SH-SY5Y (cell line): Measurements from ENCODE around the gene ZFP36L1.

Experiments
- GATA2 ChIP-seq: IDR thresholded peaks from 2 replicates; pipeline ENCODE4 v1.6.1; 2011; ENCODE audit warnings: mild to moderate bottlenecking, low read depth, low read length
- GATA3 ChIP-seq: IDR thresholded peaks from 2 replicates; pipeline ENCODE4 v1.6.1; 2011; ENCODE audit warnings: low read depth, mild to moderate bottlenecking, low read length, moderate library complexity

ZFP36L1 gene

DNA sequence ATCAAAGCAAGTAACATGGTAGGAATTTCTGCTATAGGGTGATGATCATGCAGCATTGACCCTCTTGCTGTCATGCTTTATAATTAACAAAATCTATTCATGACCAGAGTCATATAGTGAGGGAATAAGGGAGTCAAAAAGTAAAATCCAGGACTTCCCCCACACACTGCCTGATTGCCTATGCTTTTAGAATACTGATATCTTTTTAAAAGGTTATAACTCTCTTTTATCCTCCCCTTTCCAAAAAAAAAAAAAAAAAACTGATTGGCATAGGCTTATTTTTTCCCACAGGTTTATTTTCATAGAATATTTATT, 51.4 kb downstream of the ZFP36L1 start:
- TF ChIP-seq GATA3 (no peak), GATA2 (no peak)

DNA sequence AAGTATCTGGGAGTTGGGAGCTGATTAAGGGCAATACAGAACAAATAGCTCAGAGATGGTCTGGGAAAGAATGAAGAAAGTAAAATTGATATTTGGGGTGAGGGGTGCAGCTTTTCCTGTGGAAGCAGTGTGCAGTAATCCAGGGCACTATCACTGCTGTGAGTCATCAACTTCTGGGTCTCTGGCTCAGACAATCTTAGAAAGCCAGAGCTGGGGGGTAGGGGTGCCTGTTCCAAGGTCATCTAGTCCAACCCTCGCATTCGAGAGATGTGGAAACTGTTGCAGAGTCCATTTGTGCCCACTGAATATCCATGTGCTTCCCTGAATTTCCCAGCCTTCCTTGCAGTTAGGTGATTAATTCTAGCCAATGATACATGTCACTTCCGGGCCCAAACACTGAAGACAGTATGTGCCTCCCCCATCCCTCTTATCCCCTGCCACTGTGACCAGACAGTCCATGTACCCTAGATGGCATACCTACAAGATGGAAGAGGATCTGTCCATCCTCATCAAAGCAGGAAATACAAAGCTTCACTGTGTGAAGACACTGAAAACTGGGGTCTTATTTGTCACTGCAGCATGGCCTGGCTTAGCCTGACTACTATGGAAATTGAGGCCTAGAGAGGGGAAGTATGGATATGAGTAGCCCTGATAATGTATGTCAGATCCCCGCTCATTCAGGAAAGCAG, 51.9 kb downstream of the ZFP36L1 start:
- no peak for TF ChIP-seq GATA3
- no peak for TF ChIP-seq GATA2

DNA sequence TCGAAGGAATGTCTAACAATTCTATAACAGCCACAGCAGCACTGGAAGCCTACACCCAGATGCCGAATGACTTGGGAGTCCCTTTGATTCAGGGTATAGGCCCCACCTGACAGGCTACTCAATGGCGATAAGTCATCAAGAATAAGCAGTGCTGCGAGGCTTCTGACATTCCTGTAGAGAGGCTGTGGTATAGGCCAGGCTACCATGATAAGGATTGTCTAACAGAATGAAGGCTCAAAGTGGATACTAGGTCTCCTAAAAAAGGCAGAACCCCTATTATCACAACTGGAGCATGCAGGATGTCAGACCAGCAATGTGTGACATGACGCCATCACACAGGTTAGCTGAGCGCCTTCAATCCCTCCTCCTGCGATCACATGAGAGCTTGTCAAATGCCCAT, 53.2 kb downstream of the ZFP36L1 start:
- no peak for TF ChIP-seq GATA2
- no peak for TF ChIP-seq GATA3

DNA sequence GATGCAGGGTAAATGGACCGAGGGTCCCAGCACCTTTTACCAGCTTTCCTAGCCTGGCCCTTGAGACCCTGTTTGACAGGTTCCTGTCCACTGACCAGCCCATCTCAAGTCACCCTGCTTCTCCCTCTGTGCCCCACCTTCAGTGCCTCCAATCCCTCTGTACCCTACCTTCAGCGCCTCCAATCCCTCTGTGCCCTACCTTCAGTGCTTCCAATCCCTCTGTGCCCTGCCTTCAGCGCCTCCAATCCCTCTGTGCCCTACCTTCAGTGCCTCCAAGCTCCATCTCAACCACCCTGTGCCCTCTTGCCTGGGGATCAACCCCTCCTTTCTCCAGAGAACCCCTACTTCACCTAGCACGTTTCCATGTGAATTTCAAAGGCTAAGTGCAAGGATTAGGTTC, 54.3 kb downstream of the ZFP36L1 start:
- TF ChIP-seq GATA3, result no peak
- TF ChIP-seq GATA2, result no peak
